GM12873 (cell line): ENCODE measurements around the gene PRR16.

Experiments used
- TF ChIP-seq, protein P1 (sequence below): IDR thresholded peaks from 2 replicates; pipeline ENCODE4 v1.5.1; 2012; ENCODE audit warnings: low read depth, mild to moderate bottlenecking, moderate library complexity, low read length, control low read depth; ENCODE audit not compliant: insufficient read depth; ENCODE audit errors: missing control alignments

PRR16 gene

DNA sequence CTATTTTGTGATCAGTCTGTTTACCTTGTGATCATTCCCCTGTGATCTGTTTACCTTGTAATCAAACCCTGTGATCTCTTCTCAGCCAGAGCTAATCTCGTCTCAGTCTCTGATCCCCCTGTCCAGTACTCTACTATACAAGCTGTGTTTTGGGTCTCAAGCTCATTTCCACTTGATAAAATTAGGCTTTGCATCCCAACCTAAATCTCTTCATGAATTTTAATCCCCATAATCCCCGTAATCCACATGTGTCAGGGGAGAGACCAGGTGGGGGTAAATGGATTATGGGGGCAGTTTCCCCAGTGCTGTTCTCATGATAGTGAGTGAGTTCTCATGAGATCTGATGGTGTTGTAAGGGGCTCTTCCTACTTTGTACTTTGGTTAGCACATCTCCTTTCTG lies 157.2 kb downstream of the PRR16 start:
- TF ChIP-seq, protein P1, sequence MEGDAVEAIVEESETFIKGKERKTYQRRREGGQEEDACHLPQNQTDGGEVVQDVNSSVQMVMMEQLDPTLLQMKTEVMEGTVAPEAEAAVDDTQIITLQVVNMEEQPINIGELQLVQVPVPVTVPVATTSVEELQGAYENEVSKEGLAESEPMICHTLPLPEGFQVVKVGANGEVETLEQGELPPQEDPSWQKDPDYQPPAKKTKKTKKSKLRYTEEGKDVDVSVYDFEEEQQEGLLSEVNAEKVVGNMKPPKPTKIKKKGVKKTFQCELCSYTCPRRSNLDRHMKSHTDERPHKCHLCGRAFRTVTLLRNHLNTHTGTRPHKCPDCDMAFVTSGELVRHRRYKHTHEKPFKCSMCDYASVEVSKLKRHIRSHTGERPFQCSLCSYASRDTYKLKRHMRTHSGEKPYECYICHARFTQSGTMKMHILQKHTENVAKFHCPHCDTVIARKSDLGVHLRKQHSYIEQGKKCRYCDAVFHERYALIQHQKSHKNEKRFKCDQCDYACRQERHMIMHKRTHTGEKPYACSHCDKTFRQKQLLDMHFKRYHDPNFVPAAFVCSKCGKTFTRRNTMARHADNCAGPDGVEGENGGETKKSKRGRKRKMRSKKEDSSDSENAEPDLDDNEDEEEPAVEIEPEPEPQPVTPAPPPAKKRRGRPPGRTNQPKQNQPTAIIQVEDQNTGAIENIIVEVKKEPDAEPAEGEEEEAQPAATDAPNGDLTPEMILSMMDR = no peak

GRCh38 chr5:120624021-120624563 lies 160.0 kb downstream of the PRR16 start:
- TF ChIP-seq, protein P1 = no peak

- TF ChIP-seq, protein P1 = no peak
These were observed 164.1 kb downstream of the PRR16 start for GRCh38 chr5:120628156-120628555.

DNA sequence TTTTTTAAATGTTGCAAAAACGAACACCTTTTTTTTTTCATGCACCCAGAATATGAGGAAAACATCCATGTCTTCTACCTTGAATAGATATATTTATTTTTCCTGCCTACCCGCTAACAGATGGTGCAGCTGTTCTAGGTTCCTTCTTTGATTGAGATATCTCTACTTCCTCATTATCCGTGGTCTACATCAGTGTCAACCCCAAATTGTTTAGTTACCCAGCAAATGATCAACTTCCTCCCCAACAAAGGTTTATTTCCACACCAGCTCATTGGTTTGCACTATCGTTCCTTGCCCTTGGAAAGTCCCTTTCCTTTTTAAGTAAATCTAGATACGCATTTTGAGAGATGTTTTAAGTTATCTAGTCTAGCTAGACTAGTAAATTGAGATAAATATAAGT lies 166.4 kb downstream of the PRR16 start:
- TF ChIP-seq, protein P1 = no peak

- TF ChIP-seq, protein P1 = no peak
These were observed 167.5 kb downstream of the PRR16 start for GRCh38 chr5:120631611-120632010.

GRCh38 chr5:120632430-120632829 lies 168.3 kb downstream of the PRR16 start:
- TF ChIP-seq, protein P1 = no peak

- TF ChIP-seq, protein P1 = no peak
These were observed 174.3 kb downstream of the PRR16 start for GRCh38 chr5:120638449-120638848.
